IMR-90 (cell line): Measurements from ENCODE around the gene PRSS8. TPM values are rescaled to one million over a fixed set of nuclear protein-coding genes. Genes with fewer than 3 reads are reported as not detected.

ENCODE experiments used
- ATAC-seq: fragments of 200-7000 bp; cut with Tn5 transposase; 2 replicates; pipeline ENCODE4 v1.9.1; 2020; ENCODE audit warnings: low read depth, mild to moderate bottlenecking, moderate library complexity
- BruUV-seq: library from RNA; stranded (reverse); fragments of 400-500 nt; replicated peaks from 2 replicates; lab custom pipeline; 2021; lab: Mats Ljungman, UMichigan
- CTCF ChIA-PET: fragments of 300-600 bp; formaldehyde crosslinking; extraction: SDS; loops from one replicate; lab custom pipeline; 2021; ENCODE audit warnings: antibody characterized with exemption; lab: Yijun Ruan, JAX
- POLR2A ChIA-PET: fragments of 300-600 bp; sonication (Branson Sonifier 250); formaldehyde crosslinking; loops from one replicate; lab custom pipeline; 2022; ENCODE audit warnings: antibody characterized with exemption; ENCODE audit not compliant: unreplicated experiment; lab: Charles Lee
- DNase-seq: peaks from one replicate; pipeline ENCODE4 v3.0.0; 2013
- H2AFZ ChIP-seq: replicated peaks from 2 replicates; pipeline ENCODE3; 2013; ENCODE audit warnings: low read length, mild to moderate bottlenecking; ENCODE audit not compliant: poor library complexity
- H2AK5ac ChIP-seq: 2 replicates; pipeline ENCODE4 v1.6.1; 2013; ENCODE audit warnings: low read depth, low read length, inconsistent platforms
- H2AK9ac ChIP-seq: replicated peaks from 2 replicates; pipeline ENCODE3; 2013; ENCODE audit warnings: mild to moderate bottlenecking, low read depth, low read length, moderate library complexity; ENCODE audit not compliant: poor library complexity
- H2BK120ac ChIP-seq: 2 replicates; pipeline ENCODE4 v1.6.1; 2013; ENCODE audit warnings: low read depth, low read length, inconsistent platforms
- H2BK15ac ChIP-seq: 3 replicates; pipeline ENCODE4 v1.6.1; 2013; ENCODE audit warnings: low read depth, low read length, inconsistent platforms
- H2BK20ac ChIP-seq: 2 replicates; pipeline ENCODE4 v1.6.1; 2013; ENCODE audit warnings: low read depth, mild to moderate bottlenecking, inconsistent platforms, low read length, moderate library complexity
- H2BK5ac ChIP-seq: 2 replicates; pipeline ENCODE4 v1.6.1; 2013; ENCODE audit warnings: mild to moderate bottlenecking, low read depth, low read length, inconsistent platforms; ENCODE audit not compliant: poor library complexity, severe bottlenecking
- H3K14ac ChIP-seq: replicated peaks from 2 replicates; pipeline ENCODE4 v1.6.1; 2013; ENCODE audit warnings: low read depth, low read length, inconsistent platforms
- H3K18ac ChIP-seq: 2 replicates; pipeline ENCODE4 v1.6.1; 2013; ENCODE audit warnings: low read depth, low read length, control low read depth
- H3K23ac ChIP-seq: 2 replicates; pipeline ENCODE4 v1.6.1; 2013; ENCODE audit warnings: low read depth, low read length, inconsistent platforms
- H3K27ac ChIP-seq: 2 replicates; pipeline ENCODE4 v1.5.1; 2013; ENCODE audit warnings: mild to moderate bottlenecking, control low read depth, low read length; ENCODE audit not compliant: insufficient read depth
- H3K27me3 ChIP-seq: 2 replicates; pipeline ENCODE4 v1.6.1; 2013; ENCODE audit warnings: low read length; ENCODE audit not compliant: control insufficient read depth, insufficient read depth
- H3K36me3 ChIP-seq: 2 replicates; pipeline ENCODE4 v1.6.1; 2013; ENCODE audit warnings: low read length, mixed read lengths; ENCODE audit not compliant: control insufficient read depth, insufficient read depth
- H3K4ac ChIP-seq: 2 replicates; pipeline ENCODE4 v1.6.1; 2013; ENCODE audit warnings: low read depth, low read length, inconsistent platforms
- H3K4me1 ChIP-seq: 2 replicates; pipeline ENCODE4 v1.6.1; 2013; ENCODE audit warnings: low read length, mixed read lengths; ENCODE audit not compliant: control insufficient read depth, insufficient read depth
- H3K4me2 ChIP-seq: 2 replicates; pipeline ENCODE4 v1.6.1; 2013; ENCODE audit warnings: low read depth, mild to moderate bottlenecking, control low read depth, low read length, moderate library complexity
- H3K4me3 ChIP-seq: 2 replicates; pipeline ENCODE4 v1.5.1; 2013; ENCODE audit warnings: low read depth, mild to moderate bottlenecking, control low read depth, low read length, moderate library complexity; ENCODE audit not compliant: insufficient read depth
- H3K56ac ChIP-seq: 2 replicates; pipeline ENCODE4 v1.6.1; 2013; ENCODE audit warnings: low read length, inconsistent platforms; ENCODE audit not compliant: insufficient read depth; ENCODE audit errors: extremely low read depth
- H3K79me1 ChIP-seq, 2 experiments: 2 replicates each; pipeline ENCODE4 v1.6.1; 2013; ENCODE audit warnings: low read length in 2 of 2, inconsistent platforms in 1 of 2, low read depth in 1 of 2
- H3K9ac ChIP-seq: 2 replicates; pipeline ENCODE4 v1.6.1; 2013; ENCODE audit warnings: low read depth, low read length, control low read depth
- H3K9me1 ChIP-seq: 2 replicates; pipeline ENCODE4 v1.6.1; 2013; ENCODE audit warnings: low read length, inconsistent platforms; ENCODE audit not compliant: insufficient read depth
- H3K9me3 ChIP-seq: 2 replicates; pipeline ENCODE4 v1.6.1; 2013; ENCODE audit warnings: low read length; ENCODE audit not compliant: control insufficient read depth, insufficient read depth
- H4K20me1 ChIP-seq: 2 replicates; pipeline ENCODE4 v1.6.1; 2013; ENCODE audit warnings: low read length, inconsistent platforms; ENCODE audit not compliant: insufficient read depth
- H4K5ac ChIP-seq: 2 replicates; pipeline ENCODE4 v1.6.1; 2013; ENCODE audit warnings: mild to moderate bottlenecking, low read depth, low read length, control low read depth
- H4K8ac ChIP-seq, 2 experiments: 2 replicates each; pipeline ENCODE4 v1.6.1; 2013; ENCODE audit warnings: low read depth in 2 of 2, low read length in 2 of 2, control low read depth in 1 of 2, inconsistent platforms in 1 of 2
- H4K91ac ChIP-seq: 2 replicates; pipeline ENCODE4 v1.6.1; 2013; ENCODE audit warnings: low read depth, low read length, inconsistent platforms; ENCODE audit not compliant: insufficient read depth
- CEBPB ChIP-seq: IDR thresholded peaks from 2 replicates; pipeline ENCODE4 v1.6.1; 2012; ENCODE audit warnings: low read depth, low read length, improper control_type of control experiment
- CHD1 ChIP-seq: IDR thresholded peaks from 2 replicates; pipeline ENCODE4 v1.6.1; 2012; ENCODE audit warnings: low read depth, low read length, improper control_type of control experiment
- FOS ChIP-seq: fragments of 150-350 bp; IDR thresholded peaks from 2 replicates; pipeline ENCODE4 v1.6.1; 2016; ENCODE audit warnings: low read depth, low read length
- MXI1 ChIP-seq: IDR thresholded peaks from 2 replicates; pipeline ENCODE4 v1.6.1; 2012; ENCODE audit warnings: low read depth, mild to moderate bottlenecking, low read length, moderate library complexity, borderline replicate concordance
- WGBS, 2 experiments: methylation state at CpG; one replicate each; pipeline versions ENCODE4 v1.1.5 to v1.1.7; 2013; ENCODE audit warnings: missing lambda C conversion rate in 2 of 2; ENCODE audit not compliant: insufficient read length in 1 of 2; ENCODE audit errors: extremely low coverage in 2 of 2; 5-methylcytosine and 5-hydroxymethylcytosine counted together
- dilution Hi-C: fragments of 300-500 bp; cut with HindIII; formaldehyde crosslinking; loops from one replicate; pipeline ENCODE4 v1.14.3; 2018; ENCODE audit warnings: low sequenced_read_pairs; ENCODE audit not compliant: unreplicated experiment
- in situ Hi-C: fragments of 300-500 bp; cut with MboI; formaldehyde crosslinking; loops from 3 replicates; pipeline ENCODE4 v1.14.3; 2019; ENCODE audit warnings: low sequenced_read_pairs, inconsistent platforms, mixed read lengths
- intact Hi-C: fragments of 100-400 bp; cut with micrococcal nuclease; formaldehyde crosslinking; loops from 2 replicates; pipeline ENCODE4 v1.10.0; 2022
- polyA plus RNA-seq, 3 experiments: library from polyadenylated mRNA; depleted of rRNA; stranded (reverse); fragments of >200 nt; gene quantifications; 2 replicates each; pipeline ENCODE4 v1.2.3, GENCODE V29; 2012; ENCODE audit warnings: low replicate concordance in 1 of 3
- total RNA-seq: library from RNA; depleted of rRNA; stranded (reverse); fragments of >200 nt; gene quantifications from 2 replicates; pipeline ENCODE4 v1.2.3, GENCODE V29; 2012
- TF ChIP-seq, protein P1 (sequence below): fragments of 150-350 bp; IDR thresholded peaks from 2 replicates; pipeline ENCODE4 v1.6.1; 2017; ENCODE audit warnings: mild to moderate bottlenecking, antibody characterized with exemption, low read length, low read depth
- TF ChIP-seq, protein P2 (sequence below): fragments of 150-350 bp; IDR thresholded peaks from 2 replicates; pipeline ENCODE4 v1.6.1; 2016; ENCODE audit warnings: low read depth, mild to moderate bottlenecking, low read length, moderate library complexity, borderline replicate concordance

Gene PRSS8
- total and polyA plus RNA-seq, 2 of the 4 experiments (the other 2 are of a cell fraction) = not detected

DNA sequence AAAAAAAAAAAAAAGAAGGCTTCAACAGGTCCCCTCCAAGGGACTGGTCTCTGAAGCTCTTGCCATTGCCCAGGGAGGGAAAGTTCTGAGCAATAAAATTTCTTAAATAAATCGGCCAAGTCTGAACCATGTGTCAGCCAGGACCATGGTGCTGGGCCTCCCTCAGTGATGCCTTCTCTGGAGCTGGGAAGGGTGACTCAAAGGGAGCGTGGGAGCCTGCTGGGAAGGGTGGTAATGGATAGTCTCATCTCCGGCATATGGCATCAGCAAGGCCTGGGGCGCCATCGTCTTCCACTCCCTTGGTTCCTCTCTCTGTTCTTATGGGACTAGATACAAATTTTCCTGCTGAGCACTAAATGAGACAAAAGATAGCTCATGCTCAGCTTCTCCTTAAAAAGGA lies 43.2 kb downstream of the PRSS8 start:
- BruUV-seq = no TSS peak
- ATAC-seq (no peak), DNase-seq (peak; percentile 55)
- Histone ChIP-seq H3K23ac (no peak overlapping the region), H3K9ac (no peak overlapping the region), H2AK5ac (no peak overlapping the region; the same call in 1 of the 2 replicates), H4K91ac (no peak overlapping the region), H3K36me3 (peaks cover 21% of the 10 kb centered on the region), H3K14ac (no peak overlapping the region), H3K27me3 (no peaks in the 10 kb centered on the region), H4K8ac (no peak overlapping the region), H3K79me1 (peaks cover 34 to 65% of the 10 kb centered on the region in 2 experiments; a peak in 3 of 4 replicates), H3K18ac (no peak overlapping the region), H3K9me3 (no peaks in the 10 kb centered on the region), H2BK5ac (no peak overlapping the region), H3K9me1 (peaks cover 15% of the 10 kb centered on the region), H4K5ac (no peak overlapping the region), H2BK20ac (no peak overlapping the region), H3K27ac (no peak overlapping the region), H2AFZ (no peak overlapping the region), H2AK9ac (peak overlapping the region; percentile 90), H3K4ac (no peak overlapping the region), H3K4me2 (no peak overlapping the region), H3K4me1 (peaks cover 3% of the 10 kb centered on the region), H3K4me3 (no peak overlapping the region), H2BK120ac (no peak overlapping the region), H2BK15ac (no peak overlapping the region), H4K20me1 (peaks cover 17% of the 10 kb centered on the region), H3K56ac (no peak overlapping the region)
- POLR2A ChIA-PET = no interaction called here
- in situ Hi-C loops = no loop called here
- CTCF ChIA-PET = interaction anchor here (0.8 kb wide), 1 partner anchor 18 kb away, joined by 4 read pairs; the partner anchor contains the start of gene ZNF646
- WGBS, 2 experiments = 60% methylated on average over 1 of the region's 5 CpGs; no CpG with 5 or more reads in 1 of the 2 experiments
- intact Hi-C loops = loop anchor here (5.0 kb wide), 1 partner anchor 60 kb away; the partner anchor contains the start of gene STX4
- dilution Hi-C loops = no loop called here
- TF ChIP-seq FOS (no peak), CHD1 (no peak), MXI1 (no peak), CEBPB (no peak)
- TF ChIP-seq, protein P1, sequence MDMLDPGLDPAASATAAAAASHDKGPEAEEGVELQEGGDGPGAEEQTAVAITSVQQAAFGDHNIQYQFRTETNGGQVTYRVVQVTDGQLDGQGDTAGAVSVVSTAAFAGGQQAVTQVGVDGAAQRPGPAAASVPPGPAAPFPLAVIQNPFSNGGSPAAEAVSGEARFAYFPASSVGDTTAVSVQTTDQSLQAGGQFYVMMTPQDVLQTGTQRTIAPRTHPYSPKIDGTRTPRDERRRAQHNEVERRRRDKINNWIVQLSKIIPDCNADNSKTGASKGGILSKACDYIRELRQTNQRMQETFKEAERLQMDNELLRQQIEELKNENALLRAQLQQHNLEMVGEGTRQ = no peak
- TF ChIP-seq, protein P2, sequence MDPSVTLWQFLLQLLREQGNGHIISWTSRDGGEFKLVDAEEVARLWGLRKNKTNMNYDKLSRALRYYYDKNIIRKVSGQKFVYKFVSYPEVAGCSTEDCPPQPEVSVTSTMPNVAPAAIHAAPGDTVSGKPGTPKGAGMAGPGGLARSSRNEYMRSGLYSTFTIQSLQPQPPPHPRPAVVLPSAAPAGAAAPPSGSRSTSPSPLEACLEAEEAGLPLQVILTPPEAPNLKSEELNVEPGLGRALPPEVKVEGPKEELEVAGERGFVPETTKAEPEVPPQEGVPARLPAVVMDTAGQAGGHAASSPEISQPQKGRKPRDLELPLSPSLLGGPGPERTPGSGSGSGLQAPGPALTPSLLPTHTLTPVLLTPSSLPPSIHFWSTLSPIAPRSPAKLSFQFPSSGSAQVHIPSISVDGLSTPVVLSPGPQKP = no peak
